ENCODE results near the gene CACNA1D.

Gene CACNA1D

GRCh38 chr3:53812434-53812833, 318.0 kb downstream of the CACNA1D start:
- DNase-seq: no peak

GRCh38 chr3:53813229-53813628, 318.8 kb downstream of the CACNA1D start:
- DNase-seq: no peak

GRCh38 chr3:53813876-53814275, 319.5 kb downstream of the CACNA1D start:
- no peak for DNase-seq

- no peak for DNase-seq
Observed at GRCh38 chr3:53815067-53815466, 320.7 kb downstream of the CACNA1D start.

GRCh38 chr3:53815651-53816050, 321.2 kb downstream of the CACNA1D start:
- no peak for DNase-seq

- no peak for DNase-seq
Observed at GRCh38 chr3:53816425-53816824, 322.0 kb downstream of the CACNA1D start.

- no peak for DNase-seq
Observed at GRCh38 chr3:53817211-53817610, 322.8 kb downstream of the CACNA1D start.

GRCh38 chr3:53817809-53818208, 323.4 kb downstream of the CACNA1D start:
- no peak for DNase-seq

GRCh38 chr3:53818221-53819162, 324.1 kb downstream of the CACNA1D start:
- no peak for DNase-seq

GRCh38 chr3:53819163-53819868, 324.9 kb downstream of the CACNA1D start:
- no peak for DNase-seq

- no peak for DNase-seq
Observed at GRCh38 chr3:53820084-53820483, 325.7 kb downstream of the CACNA1D start.

GRCh38 chr3:53820756-53821580, 326.6 kb downstream of the CACNA1D start:
- no peak for DNase-seq

GRCh38 chr3:53821631-53822121, 327.3 kb downstream of the CACNA1D start:
- DNase-seq: no peak

GRCh38 chr3:53822331-53822741, 327.9 kb downstream of the CACNA1D start:
- DNase-seq: no peak

- DNase-seq: no peak
Observed at GRCh38 chr3:53823026-53823955, 328.9 kb downstream of the CACNA1D start.

GRCh38 chr3:53823956-53824657, 329.7 kb downstream of the CACNA1D start:
- DNase-seq: no peak

GRCh38 chr3:53824795-53825194, 330.4 kb downstream of the CACNA1D start:
- DNase-seq: no peak

- DNase-seq: no peak
Observed at GRCh38 chr3:53826048-53826447, 331.6 kb downstream of the CACNA1D start.

- DNase-seq: no peak
Observed at GRCh38 chr3:53828581-53828980, 334.2 kb downstream of the CACNA1D start.

GRCh38 chr3:53829605-53830004, 335.2 kb downstream of the CACNA1D start:
- DNase-seq: no peak

- DNase-seq: no peak
Observed at GRCh38 chr3:53830944-53831343, 336.5 kb downstream of the CACNA1D start.
